Measurements from ENCODE around the gene ZNF677.
"Not testable (repeated sequence)": the region's sequence is repeated elsewhere in the genome, so short reads cannot be mapped to it uniquely, and the experiment has no call there.

The ZNF677 gene

GRCh38 chr19:53272044-53272443, 17.4 kb upstream of the ZNF677 start:
- TF ChIP-seq SUZ12 (IDR thresholded peaks at IDR 0.05; ENCODE audit: extremely low read depth, insufficient read depth, insufficient read length) (no peak), ZNF274 (IDR thresholded peaks at IDR 0.05; ENCODE audit: low read depth, low read length) (no peak), YY1 (IDR thresholded peaks at IDR 0.05; ENCODE audit: insufficient read depth, insufficient read length) (no peak)
- Histone ChIP-seq H3K9ac (ENCODE audit: insufficient read length, low read depth) (no peak overlapping the region), H3K4me1 (ENCODE audit: insufficient read depth, insufficient read length) (no peaks in the 10 kb centered on the region), H3K27me3 (ENCODE audit: insufficient read depth, insufficient read length) (no peaks in the 10 kb centered on the region), H3K9me3 (ENCODE audit: insufficient read depth, low read length) (no peaks in the 10 kb centered on the region), H3K36me3 (ENCODE audit: insufficient read depth, insufficient read length, low read length) (no peaks in the 10 kb centered on the region), H3K4me3 (ENCODE audit: insufficient read length, low read depth) (no peak overlapping the region)
- DNase-seq (ENCODE audit: low read depth, low spot score): no peak

- DNase-seq (ENCODE audit: low read depth, low spot score); H3K4me3 ChIP-seq (ENCODE audit: insufficient read length, low read depth); H3K27me3 ChIP-seq (ENCODE audit: insufficient read depth, insufficient read length); H3K9ac ChIP-seq (ENCODE audit: insufficient read length, low read depth); H3K9me3 ChIP-seq (ENCODE audit: insufficient read depth, low read length); H3K4me1 ChIP-seq (ENCODE audit: insufficient read depth, insufficient read length); H3K36me3 ChIP-seq (ENCODE audit: insufficient read depth, insufficient read length, low read length): not testable (repeated sequence)
Measured at GRCh38 chr19:53269861-53270260, 15.2 kb upstream of the ZNF677 start.

- H3K27me3 ChIP-seq (ENCODE audit: insufficient read depth, insufficient read length); H3K36me3 ChIP-seq (ENCODE audit: insufficient read depth, insufficient read length, low read length); DNase-seq (ENCODE audit: low read depth, low spot score); H3K9me3 ChIP-seq (ENCODE audit: insufficient read depth, low read length); H3K4me3 ChIP-seq (ENCODE audit: insufficient read length, low read depth); H3K4me1 ChIP-seq (ENCODE audit: insufficient read depth, insufficient read length); H3K9ac ChIP-seq (ENCODE audit: insufficient read length, low read depth): not testable (repeated sequence)
Measured at GRCh38 chr19:53267623-53268022, 12.9 kb upstream of the ZNF677 start, which contains the start of gene VN1R4. Gene VN1R4, minus strand, starts transcription at chr19:53267723. Its CDS starts 58 bp downstream, at chr19:53267665.

GRCh38 chr19:53257715-53258342, 3.2 kb upstream of the ZNF677 start, which contains the start of gene VN1R2:
Gene VN1R2, plus strand, starts transcription at chr19:53258292. Its CDS starts 84 bp downstream, at chr19:53258376.
- not testable (repeated sequence) for H3K4me3 ChIP-seq (ENCODE audit: insufficient read length, low read depth); DNase-seq (ENCODE audit: low read depth, low spot score)
- H3K9me3 ChIP-seq (ENCODE audit: insufficient read depth, low read length): peaks cover 19% of the 10 kb centered on the region

GRCh38 chr19:53246498-53246897, 8.2 kb downstream of the ZNF677 start:
- peaks cover 86% of the 10 kb centered on the region for H3K9me3 ChIP-seq (ENCODE audit: insufficient read depth, low read length)
- no peaks in the 10 kb centered on the region for H3K27me3 ChIP-seq (ENCODE audit: insufficient read depth, insufficient read length)
- peaks cover 72% of the 10 kb centered on the region for H3K36me3 ChIP-seq (ENCODE audit: insufficient read depth, insufficient read length, low read length)
- TF ChIP-seq YY1 (IDR thresholded peaks at IDR 0.05; ENCODE audit: insufficient read depth, insufficient read length): no peak
- TF ChIP-seq ZNF274 (IDR thresholded peaks at IDR 0.05; ENCODE audit: low read depth, low read length): no peak
- no peak for TF ChIP-seq SUZ12 (IDR thresholded peaks at IDR 0.05; ENCODE audit: extremely low read depth, insufficient read depth, insufficient read length)
- DNase-seq (ENCODE audit: low read depth, low spot score): no peak
- H3K9ac ChIP-seq (ENCODE audit: insufficient read length, low read depth): no peak overlapping the region
- H3K4me3 ChIP-seq (ENCODE audit: insufficient read length, low read depth): no peak overlapping the region
- H3K4me1 ChIP-seq (ENCODE audit: insufficient read depth, insufficient read length): no peaks in the 10 kb centered on the region

More at GRCh38 chr19:53257715-53258342, 3.2 kb upstream of the ZNF677 start, which contains the start of gene VN1R2:
- H3K27me3 ChIP-seq (ENCODE audit: insufficient read depth, insufficient read length); H3K4me1 ChIP-seq (ENCODE audit: insufficient read depth, insufficient read length); H3K36me3 ChIP-seq (ENCODE audit: insufficient read depth, insufficient read length, low read length); H3K9ac ChIP-seq (ENCODE audit: insufficient read length, low read depth): not testable (repeated sequence)

- no peak for TF ChIP-seq YY1 (IDR thresholded peaks at IDR 0.05; ENCODE audit: insufficient read depth, insufficient read length)
- no peak for TF ChIP-seq SUZ12 (IDR thresholded peaks at IDR 0.05; ENCODE audit: extremely low read depth, insufficient read depth, insufficient read length)
- peak; percentile 94 for TF ChIP-seq ZNF274 (IDR thresholded peaks at IDR 0.05; ENCODE audit: low read depth, low read length)
- Histone ChIP-seq H3K4me1 (ENCODE audit: insufficient read depth, insufficient read length) (no peaks in the 10 kb centered on the region), H3K9ac (ENCODE audit: insufficient read length, low read depth) (no peak overlapping the region), H3K9me3 (ENCODE audit: insufficient read depth, low read length) (peaks cover 98% of the 10 kb centered on the region), H3K4me3 (ENCODE audit: insufficient read length, low read depth) (no peak overlapping the region), H3K27me3 (ENCODE audit: insufficient read depth, insufficient read length) (no peaks in the 10 kb centered on the region), H3K36me3 (ENCODE audit: insufficient read depth, insufficient read length, low read length) (peaks cover 42% of the 10 kb centered on the region)
- DNase-seq (ENCODE audit: low read depth, low spot score): no peak
Measured at GRCh38 chr19:53237114-53237777, 17.4 kb downstream of the ZNF677 start.

GRCh38 chr19:53224606-53225005, 30.1 kb downstream of the ZNF677 start:
- no peaks in the 10 kb centered on the region for H3K27me3 ChIP-seq (ENCODE audit: insufficient read depth, insufficient read length)
- no peak overlapping the region for H3K9ac ChIP-seq (ENCODE audit: insufficient read length, low read depth)
- no peak for TF ChIP-seq ZNF274 (IDR thresholded peaks at IDR 0.05; ENCODE audit: low read depth, low read length)
- TF ChIP-seq YY1 (IDR thresholded peaks at IDR 0.05; ENCODE audit: insufficient read depth, insufficient read length): no peak
- TF ChIP-seq SUZ12 (IDR thresholded peaks at IDR 0.05; ENCODE audit: extremely low read depth, insufficient read depth, insufficient read length): no peak
- H3K4me3 ChIP-seq (ENCODE audit: insufficient read length, low read depth): no peak overlapping the region
- DNase-seq (ENCODE audit: low read depth, low spot score): no peak
- no peaks in the 10 kb centered on the region for H3K4me1 ChIP-seq (ENCODE audit: insufficient read depth, insufficient read length)
- no peaks in the 10 kb centered on the region for H3K36me3 ChIP-seq (ENCODE audit: insufficient read depth, insufficient read length, low read length)
- H3K9me3 ChIP-seq (ENCODE audit: insufficient read depth, low read length): peaks cover 40% of the 10 kb centered on the region

- not testable (repeated sequence) for H3K36me3 ChIP-seq (ENCODE audit: insufficient read depth, insufficient read length, low read length); H3K9ac ChIP-seq (ENCODE audit: insufficient read length, low read depth); DNase-seq (ENCODE audit: low read depth, low spot score); H3K27me3 ChIP-seq (ENCODE audit: insufficient read depth, insufficient read length); H3K4me3 ChIP-seq (ENCODE audit: insufficient read length, low read depth); H3K4me1 ChIP-seq (ENCODE audit: insufficient read depth, insufficient read length)
- H3K9me3 ChIP-seq (ENCODE audit: insufficient read depth, low read length): peaks cover 49% of the 10 kb centered on the region
Measured at GRCh38 chr19:53222716-53223115, 32.0 kb downstream of the ZNF677 start.
